ENCODE data around the gene PRDX2. TPM values are rescaled to one million over a fixed set of nuclear protein-coding genes. Genes with fewer than 3 reads are reported as not detected.
A peak's percentile ranks its signal among the peaks of the same experiment; 100 is the strongest.

Gene PRDX2
- total RNA-seq, 6 experiments from 2014 or later = 214 to 269 (median 229) TPM

- peak; percentile 63 for DNase-seq
- Mint-ChIP-seq H3K4me1 (ENCODE audit: low read depth) (peaks cover 51% of the 10 kb centered on the region), H3K9me3 (no peaks in the 10 kb centered on the region), H3K27me3 (ENCODE audit: insufficient read depth) (no peaks in the 10 kb centered on the region; the same call in 1 of the 2 replicates), H3K4me3 (peak overlapping the region; percentile 91), H3K36me3 (ENCODE audit: low read depth) (no peaks in the 10 kb centered on the region), H3K27ac (peak overlapping the region; percentile 95)
- peak; percentile 98 for TF ChIP-seq CTCF (IDR thresholded peaks at IDR 0.05)
Measured at GRCh38 chr19:12777217-12778016, 24.2 kb downstream of the PRDX2 start.

GRCh38 chr19:12774588-12775555, 26.7 kb downstream of the PRDX2 start, which contains the start of gene HOOK2:
HOOK2 (minus strand) TSS chr19:12775552; CDS start chr19:12775449, 103 bp downstream.
- H3K36me3 Mint-ChIP-seq (ENCODE audit: low read depth) = no peaks in the 10 kb centered on the region
- H3K27ac Mint-ChIP-seq = peak within 1 kb of the TSS; percentile 40; the same call in 1 of the 2 replicates
- DNase-seq = no peak
- no peak for TF ChIP-seq CTCF (IDR thresholded peaks at IDR 0.05)
- H3K4me3 Mint-ChIP-seq = peak within 1 kb of the TSS; percentile 73
- H3K27me3 Mint-ChIP-seq (ENCODE audit: insufficient read depth) = no peaks in the 10 kb centered on the region; the same call in 1 of the 2 replicates
- H3K4me1 Mint-ChIP-seq (ENCODE audit: low read depth) = peaks cover 50% of the 10 kb centered on the region
- H3K9me3 Mint-ChIP-seq = no peaks in the 10 kb centered on the region

- no peaks in the 10 kb centered on the region for H3K9me3 Mint-ChIP-seq
- TF ChIP-seq CTCF (IDR thresholded peaks at IDR 0.05) = peak; percentile 66
- peak overlapping the region; percentile 27 for H3K4me3 Mint-ChIP-seq
- peaks cover 38% of the 10 kb centered on the region for H3K4me1 Mint-ChIP-seq (ENCODE audit: low read depth)
- DNase-seq = no peak
- peak overlapping the region; percentile 50 for H3K27ac Mint-ChIP-seq
- H3K27me3 Mint-ChIP-seq (ENCODE audit: insufficient read depth) = no peaks in the 10 kb centered on the region; the same call in 1 of the 2 replicates
- H3K36me3 Mint-ChIP-seq (ENCODE audit: low read depth) = no peaks in the 10 kb centered on the region
Measured at GRCh38 chr19:12773571-12773970, 28.0 kb downstream of the PRDX2 start.

- no peak overlapping the region; the same call in 1 of the 2 replicates for H3K27ac Mint-ChIP-seq
- no peak for DNase-seq
- no peaks in the 10 kb centered on the region for H3K9me3 Mint-ChIP-seq
- no peak overlapping the region for H3K4me3 Mint-ChIP-seq
- H3K4me1 Mint-ChIP-seq (ENCODE audit: low read depth) = peaks cover 30% of the 10 kb centered on the region
- no peaks in the 10 kb centered on the region for H3K36me3 Mint-ChIP-seq (ENCODE audit: low read depth)
- no peaks in the 10 kb centered on the region; the same call in 1 of the 2 replicates for H3K27me3 Mint-ChIP-seq (ENCODE audit: insufficient read depth)
- no peak for TF ChIP-seq CTCF (IDR thresholded peaks at IDR 0.05)
Measured at GRCh38 chr19:12772323-12772722, 29.3 kb downstream of the PRDX2 start.

GRCh38 chr19:12770922-12771321, 30.7 kb downstream of the PRDX2 start:
- Mint-ChIP-seq H3K4me3 (no peak overlapping the region), H3K27ac (no peak overlapping the region), H3K27me3 (ENCODE audit: insufficient read depth) (peaks cover 1% of the 10 kb centered on the region), H3K36me3 (ENCODE audit: low read depth) (no peaks in the 10 kb centered on the region), H3K4me1 (ENCODE audit: low read depth) (peaks cover 28% of the 10 kb centered on the region), H3K9me3 (no peaks in the 10 kb centered on the region)
- no peak for DNase-seq
- no peak for TF ChIP-seq CTCF (IDR thresholded peaks at IDR 0.05)
